H1 (cell line): Measurements from ENCODE around the gene CAP2. TPM values are rescaled to one million over a fixed set of nuclear protein-coding genes. Genes with fewer than 3 reads are reported as not detected.

Experiments used
- CTCF ChIA-PET: fragments of 300-600 bp; sonication (Branson Sonifier 250); formaldehyde crosslinking; loops from one replicate; lab custom pipeline; 2021; ENCODE audit not compliant: partially characterized antibody; lab: Charles Lee
- POLR2A ChIA-PET: fragments of 300-600 bp; sonication (Branson Sonifier 250); formaldehyde crosslinking; loops from one replicate; lab custom pipeline; 2021; ENCODE audit warnings: inconsistent platforms; ENCODE audit not compliant: partially characterized antibody; lab: Charles Lee
- DNase-seq, 2 experiments: peaks; one replicate each; pipeline versions ENCODE4 v3.0.0 to v3.0.0-alpha.2; 2010 to 2022; ENCODE audit warnings: low spot score in 2 of 2, low read depth in 1 of 2, mixed read lengths in 1 of 2
- FAIRE-seq: peaks from 2 replicates; lab custom pipeline; 2011; peaks lifted over from hg19 to GRCh38; lab: Jason Lieb, UNC
- H2AFZ ChIP-seq: 2 replicates; pipeline ENCODE4 v1.8.1; 2012; ENCODE audit warnings: low read length, inconsistent platforms
- H2AK5ac ChIP-seq: 2 replicates; pipeline ENCODE4 v1.6.1; 2013; ENCODE audit warnings: low read depth, low read length
- H2BK120ac ChIP-seq: replicated peaks from 2 replicates; pipeline ENCODE3; 2013; ENCODE audit warnings: low read depth, low read length, inconsistent platforms
- H2BK12ac ChIP-seq: 2 replicates; pipeline ENCODE4 v1.6.1; 2013; ENCODE audit warnings: low read depth, low read length
- H2BK15ac ChIP-seq: 2 replicates; pipeline ENCODE4 v1.6.1; 2013; ENCODE audit warnings: low read length
- H2BK20ac ChIP-seq: 2 replicates; pipeline ENCODE4 v1.6.1; 2013; ENCODE audit warnings: low read length
- H2BK5ac ChIP-seq: 2 replicates; pipeline ENCODE4 v1.6.1; 2013; ENCODE audit warnings: low read depth, low read length
- H3K14ac ChIP-seq: 2 replicates; pipeline ENCODE4 v1.6.1; 2013; ENCODE audit warnings: inconsistent platforms; ENCODE audit not compliant: insufficient read length
- H3K18ac ChIP-seq: 2 replicates; pipeline ENCODE4 v1.6.1; 2013; ENCODE audit warnings: low read length; ENCODE audit errors: extremely low read depth
- H3K23ac ChIP-seq: 2 replicates; pipeline ENCODE4 v1.6.1; 2013; ENCODE audit warnings: inconsistent platforms; ENCODE audit not compliant: insufficient read length
- H3K23me2 ChIP-seq: 2 replicates; pipeline ENCODE4 v1.6.1; 2013; ENCODE audit warnings: low read depth, low read length
- H3K27ac ChIP-seq: 2 replicates; pipeline ENCODE4 v1.6.1; 2011; ENCODE audit warnings: low read depth, low read length, inconsistent platforms
- H3K27me3 ChIP-seq, 4 experiments: replicated peaks in 1 of 4; 1 replicate in 1 of 4; 2 replicates in 3 of 4; pipeline versions ENCODE4 v1.6.1 to v1.8.1; 2011 to 2013; ENCODE audit warnings: low read length in 3 of 4, mild to moderate bottlenecking in 3 of 4, inconsistent platforms in 2 of 4, mixed read lengths in 2 of 4, moderate library complexity in 1 of 4; ENCODE audit not compliant: control insufficient read depth in 3 of 4, insufficient read depth in 3 of 4; ENCODE audit errors: extremely low read depth in 1 of 4
- H3K36me3 ChIP-seq, 4 experiments: 2 replicates each; pipeline versions ENCODE4 v1.6.1 to v1.8.1; 2011 to 2013; ENCODE audit warnings: mild to moderate bottlenecking in 4 of 4, low read length in 3 of 4, moderate library complexity in 2 of 4, control low read depth in 1 of 4, inconsistent platforms in 1 of 4; ENCODE audit not compliant: insufficient read depth in 4 of 4, control insufficient read depth in 2 of 4
- H3K4ac ChIP-seq: replicated peaks from 2 replicates; pipeline ENCODE3; 2013; ENCODE audit warnings: low read length, low read depth, mixed read lengths, inconsistent platforms; ENCODE audit not compliant: insufficient read length
- H3K4me1 ChIP-seq, 4 experiments: replicated peaks in 1 of 4; 1 replicate in 1 of 4; 2 replicates in 3 of 4; pipeline versions ENCODE4 v1.6.1 to v1.8.1; 2011 to 2013; ENCODE audit warnings: low read length in 3 of 4, inconsistent platforms in 2 of 4, mixed read lengths in 1 of 4; ENCODE audit not compliant: insufficient read depth in 4 of 4, control insufficient read depth in 3 of 4
- H3K4me2 ChIP-seq, 2 experiments: 2 replicates each; pipeline versions ENCODE4 v1.6.1 to v1.8.1; 2011 to 2013; ENCODE audit warnings: low read depth in 2 of 2, low read length in 2 of 2, control low read depth in 1 of 2, inconsistent platforms in 1 of 2, mild to moderate bottlenecking in 1 of 2; ENCODE audit not compliant: insufficient read depth in 1 of 2
- H3K4me3 ChIP-seq, 4 experiments: fragments of 200-600, 300-600 bp in 1 of 4; sonication (generic), shearing (Covaris generic), sonication (Bioruptor Twin) in 1 of 4; 2 replicates each; pipeline versions ENCODE4 v1.5.1 to v1.8.1; 2011 to 2016; ENCODE audit warnings: low read length in 4 of 4, low read depth in 3 of 4, control low read depth in 2 of 4, inconsistent platforms in 2 of 4, mild to moderate bottlenecking in 2 of 4, mixed read lengths in 1 of 4, moderate library complexity in 1 of 4; ENCODE audit not compliant: insufficient read depth in 2 of 4; ENCODE audit errors: extremely low read depth in 1 of 4
- H3K56ac ChIP-seq: replicated peaks from 2 replicates; pipeline ENCODE3; 2013; ENCODE audit warnings: low read depth, mild to moderate bottlenecking, mixed read lengths, low read length, inconsistent platforms; ENCODE audit not compliant: insufficient read length
- H3K79me1 ChIP-seq: 2 replicates; pipeline ENCODE4 v1.6.1; 2013; ENCODE audit warnings: low read depth, low read length, control low read depth
- H3K79me2 ChIP-seq, 2 experiments: 2 replicates each; pipeline versions ENCODE4 v1.6.1 to v1.8.1; 2012 to 2013; ENCODE audit warnings: low read length in 2 of 2, mild to moderate bottlenecking in 2 of 2, inconsistent platforms in 1 of 2; ENCODE audit not compliant: insufficient read depth in 2 of 2, control insufficient read depth in 1 of 2
- H3K9ac ChIP-seq, 4 experiments: replicated peaks in 1 of 4; 1 replicate in 1 of 4; 2 replicates in 3 of 4; pipeline versions ENCODE4 v1.6.1 to v1.8.1; 2011 to 2013; ENCODE audit warnings: low read depth in 3 of 4, low read length in 3 of 4, control low read depth in 2 of 4, mild to moderate bottlenecking in 2 of 4, moderate library complexity in 2 of 4, inconsistent platforms in 1 of 4; ENCODE audit errors: extremely low read depth in 1 of 4
- H3K9me3 ChIP-seq, 2 experiments: 2 replicates each; pipeline versions ENCODE4 v1.6.1 to v1.8.1; 2012 to 2013; ENCODE audit warnings: mild to moderate bottlenecking in 2 of 2, moderate library complexity in 2 of 2, control low read depth in 1 of 2, inconsistent platforms in 1 of 2, low read depth in 1 of 2, low read length in 1 of 2, mixed read lengths in 1 of 2; ENCODE audit not compliant: insufficient read depth in 2 of 2
- H4K20me1 ChIP-seq, 2 experiments: replicated peaks in 1 of 2; 2 replicates each; pipeline versions ENCODE3 to v1.8.1; 2011 to 2013; ENCODE audit warnings: inconsistent platforms in 2 of 2, low read length in 2 of 2, mild to moderate bottlenecking in 1 of 2; ENCODE audit not compliant: insufficient read depth in 2 of 2, control insufficient read depth in 1 of 2
- H4K5ac ChIP-seq: 2 replicates; pipeline ENCODE4 v1.6.1; 2013; ENCODE audit warnings: low read length, low read depth, mixed read lengths, inconsistent platforms; ENCODE audit not compliant: insufficient read length
- H4K8ac ChIP-seq: 2 replicates; pipeline ENCODE4 v1.8.0; 2013; ENCODE audit warnings: mild to moderate bottlenecking, moderate library complexity, low read length, inconsistent platforms; ENCODE audit not compliant: insufficient read depth; ENCODE audit errors: extremely low read depth
- H4K91ac ChIP-seq: replicated peaks from 2 replicates; pipeline ENCODE3; 2013; ENCODE audit warnings: low read length, mixed read lengths, inconsistent platforms; ENCODE audit not compliant: insufficient read length
- CTBP2 ChIP-seq: IDR thresholded peaks from 2 replicates; pipeline ENCODE4 v1.7.0; 2011; ENCODE audit warnings: borderline replicate concordance, mild to moderate bottlenecking, moderate library complexity, mixed read lengths, low read length; ENCODE audit not compliant: insufficient read depth, insufficient read length
- EGR1 ChIP-seq: IDR thresholded peaks from 2 replicates; pipeline ENCODE4 v1.6.1; 2011; ENCODE audit warnings: low read depth, low read length, borderline replicate concordance
- GTF2F1 ChIP-seq: IDR thresholded peaks from 2 replicates; pipeline ENCODE4 v1.6.1; 2012; ENCODE audit warnings: low read depth, low read length, improper control_type of control experiment, borderline replicate concordance
- JUN ChIP-seq: IDR thresholded peaks from 2 replicates; pipeline ENCODE4 v1.6.1; 2011; ENCODE audit warnings: low read depth, mild to moderate bottlenecking, improper control_type of control experiment, low read length
- MAFK ChIP-seq: IDR thresholded peaks from 2 replicates; pipeline ENCODE4 v1.6.1; 2012; ENCODE audit warnings: low read depth, mild to moderate bottlenecking, improper control_type of control experiment, low read length
- NRF1 ChIP-seq: IDR thresholded peaks from 2 replicates; pipeline ENCODE4 v1.6.1; 2011; ENCODE audit warnings: mild to moderate bottlenecking, low read depth, low read length, improper control_type of control experiment
- POLR2AphosphoS5 ChIP-seq: IDR thresholded peaks from 2 replicates; pipeline ENCODE4 v1.6.1; 2011; ENCODE audit warnings: low read depth, low read length
- SAP30 ChIP-seq: fragments of 300-600 bp; sonication (generic); IDR thresholded peaks from 2 replicates; pipeline ENCODE4 v1.7.1; 2012; ENCODE audit warnings: low read length, moderate library complexity, mild to moderate bottlenecking, inconsistent platforms; ENCODE audit not compliant: insufficient read depth, insufficient replicate concordance
- SIRT6 ChIP-seq: IDR thresholded peaks from one replicate; pipeline ENCODE4 v1.7.1; 2012; ENCODE audit warnings: low read length, inconsistent platforms
- TAF7 ChIP-seq: optimal IDR thresholded peaks from 2 replicates; pipeline ENCODE3; 2011; ENCODE audit warnings: low read depth, mild to moderate bottlenecking, inconsistent platforms, low read length, moderate library complexity, borderline replicate concordance
- ZNF274 ChIP-seq: IDR thresholded peaks from 2 replicates; pipeline ENCODE4 v1.7.0; 2012; ENCODE audit warnings: low read length, borderline replicate concordance; ENCODE audit errors: extremely low read depth
- whole genome bisulfite sequencing, 2 experiments: shearing (Covaris generic) in 1 of 2; methylation state at CpG; one replicate each; pipeline versions ENCODE4 v1.1.6 to v1.1.7; 2013 to 2015; ENCODE audit warnings: low lambda C conversion rate in 2 of 2, mixed read lengths in 2 of 2, inconsistent platforms in 1 of 2, low coverage in 1 of 2, missing lambda C conversion rate in 1 of 2; ENCODE audit not compliant: insufficient replicate concordance in 2 of 2, insufficient coverage in 1 of 2, insufficient read length in 1 of 2; ENCODE audit errors: extremely low coverage in 1 of 2, missing lambda C conversion rate in 1 of 2; 5-methylcytosine and 5-hydroxymethylcytosine counted together
- polyA plus RNA-seq, 7 experiments: library from polyadenylated mRNA; depleted of rRNA in 3 of 7; stranded (reverse) in 5 of 7; unstranded in 2 of 7; fragments of >200 nt in 5 of 7; fragments of 200-250 nt in 2 of 7; gene quantifications; 1 replicate in 5 of 7; 2 replicates in 1 of 7; 4 replicates in 1 of 7; pipeline versions ENCODE4 v1.2.1 to v1.2.3, GENCODE V29; 2011 to 2013; ENCODE audit warnings: missing spikeins in 2 of 7, mixed read lengths in 2 of 7
- total RNA-seq: library from RNA; stranded (reverse); fragmentation: NEBNext Ultra II Directional; extraction: Animal tissue kit (Norgen Biotek cat#: 25700); gene quantifications from 2 replicates; pipeline ENCODE4 v1.2.1, GENCODE V29; 2021
- TF ChIP-seq, protein P1 (sequence below): IDR thresholded peaks from 2 replicates; pipeline ENCODE4 v1.6.1; 2011; ENCODE audit warnings: low read length, improper control_type of control experiment
- TF ChIP-seq, protein P2 (sequence below): IDR thresholded peaks from 2 replicates; pipeline ENCODE4 v1.6.1; 2011; ENCODE audit warnings: low read depth, mild to moderate bottlenecking, low read length; ENCODE audit not compliant: insufficient read depth

Gene CAP2
- total and polyA plus RNA-seq, 2 of the 8 experiments (the other 6 are each of a cell fraction or from before 2014, with no cell fraction given) = 7.2 to 10.0 TPM

DNA sequence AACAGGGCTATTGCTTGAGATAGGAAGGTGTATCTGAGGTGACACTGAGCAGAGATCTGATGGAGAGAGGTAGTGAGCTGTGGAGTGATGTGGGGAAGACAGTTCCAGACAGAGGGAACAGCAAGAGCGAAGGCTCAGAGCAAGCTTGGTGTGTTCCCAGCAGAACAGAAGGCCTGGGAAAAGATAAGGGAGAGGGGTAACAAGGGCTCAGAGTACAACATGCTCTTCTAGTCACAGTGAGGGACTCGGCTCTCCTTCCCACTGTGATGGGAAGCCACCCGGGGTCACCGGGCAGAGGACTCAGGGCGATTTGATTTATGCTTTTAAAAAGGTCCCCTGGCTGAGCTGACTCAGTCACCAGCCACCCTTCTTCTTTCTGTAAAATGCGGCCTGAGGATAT lies 33.7 kb downstream of the CAP2 start:
- WGBS, 2 experiments = 91% methylated on average over 6 of the region's 6 CpGs; no CpG with 5 or more reads in 1 of the 2 experiments
- H3K27me3 ChIP-seq = no peaks in the 10 kb centered on the region
- no peak overlapping the region for H4K91ac ChIP-seq
- H3K18ac ChIP-seq = no peak overlapping the region
- H3K4me3 ChIP-seq = no peak overlapping the region
- ChIA-PET CTCF (no interaction called here), POLR2A (no interaction called here)
- no peak overlapping the region for H2BK20ac ChIP-seq
- H2AFZ ChIP-seq = no peak overlapping the region
- no peak overlapping the region for H2BK5ac ChIP-seq
- no peak overlapping the region for H3K9ac ChIP-seq
- no peak overlapping the region for H2BK15ac ChIP-seq
- no peak for DNase-seq
- no peak overlapping the region for H3K27ac ChIP-seq
- H3K79me2 ChIP-seq = no peaks in the 10 kb centered on the region
- no peaks in the 10 kb centered on the region for H3K23me2 ChIP-seq
- no peaks in the 10 kb centered on the region for H3K9me3 ChIP-seq
- H3K4me2 ChIP-seq = no peak overlapping the region
- no peak overlapping the region for H3K14ac ChIP-seq
- peaks cover 0 to 5% (median 3%) of the 10 kb centered on the region in 4 experiments; a peak in 3 of 8 replicates for H3K36me3 ChIP-seq
- H3K79me1 ChIP-seq = no peaks in the 10 kb centered on the region
- no peak overlapping the region for H2BK12ac ChIP-seq
- no peak overlapping the region for H2BK120ac ChIP-seq
- no peak overlapping the region for H4K5ac ChIP-seq
- peaks cover 0 to 6% (median 1%) of the 10 kb centered on the region in 4 experiments; a peak in 2 of 7 replicates for H3K4me1 ChIP-seq
- H3K56ac ChIP-seq = no peak overlapping the region
- no peaks in the 10 kb centered on the region for H4K20me1 ChIP-seq
- no peak overlapping the region for H3K23ac ChIP-seq
- H2AK5ac ChIP-seq = no peak overlapping the region
- no peak for FAIRE-seq
- no peak overlapping the region for H3K4ac ChIP-seq
- no peak overlapping the region for H4K8ac ChIP-seq
- no peak for TF ChIP-seq MAFK
- TF ChIP-seq EGR1 = no peak
- no peak for TF ChIP-seq SAP30
- TF ChIP-seq SIRT6 = no peak
- TF ChIP-seq GTF2F1 = no peak
- TF ChIP-seq CTBP2 = no peak
- TF ChIP-seq ZNF274 = no peak
- TF ChIP-seq, protein P1, sequence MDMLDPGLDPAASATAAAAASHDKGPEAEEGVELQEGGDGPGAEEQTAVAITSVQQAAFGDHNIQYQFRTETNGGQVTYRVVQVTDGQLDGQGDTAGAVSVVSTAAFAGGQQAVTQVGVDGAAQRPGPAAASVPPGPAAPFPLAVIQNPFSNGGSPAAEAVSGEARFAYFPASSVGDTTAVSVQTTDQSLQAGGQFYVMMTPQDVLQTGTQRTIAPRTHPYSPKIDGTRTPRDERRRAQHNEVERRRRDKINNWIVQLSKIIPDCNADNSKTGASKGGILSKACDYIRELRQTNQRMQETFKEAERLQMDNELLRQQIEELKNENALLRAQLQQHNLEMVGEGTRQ = no peak
- no peak for TF ChIP-seq NRF1
- TF ChIP-seq, protein P2, sequence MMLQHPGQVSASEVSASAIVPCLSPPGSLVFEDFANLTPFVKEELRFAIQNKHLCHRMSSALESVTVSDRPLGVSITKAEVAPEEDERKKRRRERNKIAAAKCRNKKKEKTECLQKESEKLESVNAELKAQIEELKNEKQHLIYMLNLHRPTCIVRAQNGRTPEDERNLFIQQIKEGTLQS = no peak
- TF ChIP-seq POLR2AphosphoS5 = no peak
- no peak for TF ChIP-seq JUN
- TF ChIP-seq TAF7 = no peak
